Measurements from ENCODE around the gene SERP2.

- TF ChIP-seq, protein P1, sequence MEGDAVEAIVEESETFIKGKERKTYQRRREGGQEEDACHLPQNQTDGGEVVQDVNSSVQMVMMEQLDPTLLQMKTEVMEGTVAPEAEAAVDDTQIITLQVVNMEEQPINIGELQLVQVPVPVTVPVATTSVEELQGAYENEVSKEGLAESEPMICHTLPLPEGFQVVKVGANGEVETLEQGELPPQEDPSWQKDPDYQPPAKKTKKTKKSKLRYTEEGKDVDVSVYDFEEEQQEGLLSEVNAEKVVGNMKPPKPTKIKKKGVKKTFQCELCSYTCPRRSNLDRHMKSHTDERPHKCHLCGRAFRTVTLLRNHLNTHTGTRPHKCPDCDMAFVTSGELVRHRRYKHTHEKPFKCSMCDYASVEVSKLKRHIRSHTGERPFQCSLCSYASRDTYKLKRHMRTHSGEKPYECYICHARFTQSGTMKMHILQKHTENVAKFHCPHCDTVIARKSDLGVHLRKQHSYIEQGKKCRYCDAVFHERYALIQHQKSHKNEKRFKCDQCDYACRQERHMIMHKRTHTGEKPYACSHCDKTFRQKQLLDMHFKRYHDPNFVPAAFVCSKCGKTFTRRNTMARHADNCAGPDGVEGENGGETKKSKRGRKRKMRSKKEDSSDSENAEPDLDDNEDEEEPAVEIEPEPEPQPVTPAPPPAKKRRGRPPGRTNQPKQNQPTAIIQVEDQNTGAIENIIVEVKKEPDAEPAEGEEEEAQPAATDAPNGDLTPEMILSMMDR (IDR thresholded peaks at IDR 0.05), result no peak
- no peak for TF ChIP-seq EP300 (IDR thresholded peaks at IDR 0.05)
Measured at GRCh38 chr13:44368062-44368591, 5.5 kb upstream of the SERP2 start.
